IMR-90 (cell line): Measurements from ENCODE around the gene RHOF.

Source experiments
- NFE2L2 ChIP-seq: fragments of 150-350 bp; IDR thresholded peaks from 2 replicates; pipeline ENCODE4 v1.6.1; 2016; ENCODE audit warnings: low read depth, mild to moderate bottlenecking, low read length
- POLR2A ChIP-seq: IDR thresholded peaks from 2 replicates; pipeline ENCODE4 v1.6.1; 2012; ENCODE audit warnings: mild to moderate bottlenecking, low read depth, low read length
- RAD21 ChIP-seq: IDR thresholded peaks from 2 replicates; pipeline ENCODE4 v1.6.1; 2012; ENCODE audit warnings: low read length, improper control_type of control experiment
- RCOR1 ChIP-seq: IDR thresholded peaks from 2 replicates; pipeline ENCODE4 v1.6.1; 2012; ENCODE audit warnings: mild to moderate bottlenecking, low read length, improper control_type of control experiment; ENCODE audit not compliant: insufficient replicate concordance
- USF2 ChIP-seq: fragments of 150-350 bp; IDR thresholded peaks from 2 replicates; pipeline ENCODE4 v1.6.1; 2017; ENCODE audit warnings: mild to moderate bottlenecking, antibody characterized with exemption, low read length, low read depth
- TF ChIP-seq, protein P1 (sequence below): conservative IDR thresholded peaks from 2 replicates; pipeline ENCODE4 v1.5.1; 2012; ENCODE audit warnings: mild to moderate bottlenecking, low read depth, low read length, improper control_type of control experiment

- TF ChIP-seq, protein P1, sequence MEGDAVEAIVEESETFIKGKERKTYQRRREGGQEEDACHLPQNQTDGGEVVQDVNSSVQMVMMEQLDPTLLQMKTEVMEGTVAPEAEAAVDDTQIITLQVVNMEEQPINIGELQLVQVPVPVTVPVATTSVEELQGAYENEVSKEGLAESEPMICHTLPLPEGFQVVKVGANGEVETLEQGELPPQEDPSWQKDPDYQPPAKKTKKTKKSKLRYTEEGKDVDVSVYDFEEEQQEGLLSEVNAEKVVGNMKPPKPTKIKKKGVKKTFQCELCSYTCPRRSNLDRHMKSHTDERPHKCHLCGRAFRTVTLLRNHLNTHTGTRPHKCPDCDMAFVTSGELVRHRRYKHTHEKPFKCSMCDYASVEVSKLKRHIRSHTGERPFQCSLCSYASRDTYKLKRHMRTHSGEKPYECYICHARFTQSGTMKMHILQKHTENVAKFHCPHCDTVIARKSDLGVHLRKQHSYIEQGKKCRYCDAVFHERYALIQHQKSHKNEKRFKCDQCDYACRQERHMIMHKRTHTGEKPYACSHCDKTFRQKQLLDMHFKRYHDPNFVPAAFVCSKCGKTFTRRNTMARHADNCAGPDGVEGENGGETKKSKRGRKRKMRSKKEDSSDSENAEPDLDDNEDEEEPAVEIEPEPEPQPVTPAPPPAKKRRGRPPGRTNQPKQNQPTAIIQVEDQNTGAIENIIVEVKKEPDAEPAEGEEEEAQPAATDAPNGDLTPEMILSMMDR, result no peak
- no peak for TF ChIP-seq USF2
- no peak for TF ChIP-seq POLR2A
- TF ChIP-seq RAD21, result no peak
- TF ChIP-seq NFE2L2, result no peak
- no peak for TF ChIP-seq RCOR1
These were observed 16.2 kb upstream of the RHOF start for GRCh38 chr12:121809712-121810116.
